ENCODE data around the gene CFAP251.
A peak's percentile ranks its signal among the peaks of the same experiment; 100 is the strongest.

The CFAP251 gene

GRCh38 chr12:121888478-121889273 lies 29.7 kb upstream of the CFAP251 start, which contains the start of gene PSMD9 (continued):
- TF ChIP-seq ZFHX2 (tag by site-specific recombination; conservative IDR thresholded peaks at IDR 0.05): peak; percentile 93
- TF ChIP-seq ZNF202 (tag by site-specific recombination; IDR thresholded peaks at IDR 0.05; ENCODE audit: borderline replicate concordance): no peak
- 0 out of 2 replicates have a peak, but pooled peaks have one; percentile 6 for TF ChIP-seq ZSCAN18 (tag by site-specific recombination; IDR thresholded peaks at IDR 0.05)
- TF ChIP-seq ZNF19 (tag by site-specific recombination; IDR thresholded peaks at IDR 0.05; ENCODE audit: low read depth): no peak
- TF ChIP-seq ZNF692 (tag by site-specific recombination; IDR thresholded peaks at IDR 0.05): peak; percentile 86
- peak; percentile 84 for TF ChIP-seq OSR2 (tag by site-specific recombination; IDR thresholded peaks at IDR 0.05)
- TF ChIP-seq BCL11A (tag by site-specific recombination; IDR thresholded peaks at IDR 0.05; ENCODE audit: low read depth): 0 out of 2 replicates have a peak, but pooled peaks have one; percentile 12
- 0 out of 2 replicates have a peak, but pooled peaks have one; percentile 82 for TF ChIP-seq ZNF561 (tag by site-specific recombination; IDR thresholded peaks at IDR 0.05; ENCODE audit: borderline replicate concordance)
- no peak for TF ChIP-seq RBAK (tag by site-specific recombination; IDR thresholded peaks at IDR 0.05)
- peak; percentile 90 for TF ChIP-seq ZNF664 (tag by site-specific recombination; IDR thresholded peaks at IDR 0.05)
- no peak for TF ChIP-seq BCL6B (tag by site-specific recombination; IDR thresholded peaks at IDR 0.05)
- no peak for TF ChIP-seq ZNF658 (tag by site-specific recombination; IDR thresholded peaks at IDR 0.05)
- no peak; the same call in 1 of the 2 replicates for TF ChIP-seq BCL11B (tag by site-specific recombination; IDR thresholded peaks at IDR 0.05; ENCODE audit: low read depth)
- peak; percentile 84 for TF ChIP-seq SETDB1 (IDR thresholded peaks at IDR 0.05; ENCODE audit: insufficient read length, low read length)
- TF ChIP-seq ZXDB (tag by site-specific recombination; IDR thresholded peaks at IDR 0.05): peak; percentile 96
- no peak; the same call in none of the 2 replicates for TF ChIP-seq TSHZ1 (tag by site-specific recombination; IDR thresholded peaks at IDR 0.05; ENCODE audit: borderline replicate concordance)
- TF ChIP-seq ZNF274 (IDR thresholded peaks at IDR 0.05; ENCODE audit: low read length): no peak
- TF ChIP-seq ZNF274 (tag by site-specific recombination; IDR thresholded peaks at IDR 0.05; ENCODE audit: borderline replicate concordance): no peak
- no peak for TF ChIP-seq ZNF354C (tag by site-specific recombination; IDR thresholded peaks at IDR 0.05; ENCODE audit: borderline replicate concordance, low read depth)
- TF ChIP-seq ZNF776 (tag by site-specific recombination; IDR thresholded peaks at IDR 0.05; ENCODE audit: borderline replicate concordance): no peak
- no peak for TF ChIP-seq IKZF3 (tag by site-specific recombination; IDR thresholded peaks at IDR 0.05)
- no peak for TF ChIP-seq ZNF555 (tag by site-specific recombination; conservative IDR thresholded peaks at IDR 0.05)
- peak; percentile 64 for TF ChIP-seq ZBTB26 (tag by site-specific recombination; optimal IDR thresholded peaks at IDR 0.05)
- no peak for TF ChIP-seq ZNF548 (tag by site-specific recombination; IDR thresholded peaks at IDR 0.05)
- TF ChIP-seq ZNF629 (tag by site-specific recombination; IDR thresholded peaks at IDR 0.05): peak; percentile 95
- TF ChIP-seq ZNF311 (tag by site-specific recombination; IDR thresholded peaks at IDR 0.05; ENCODE audit: borderline replicate concordance): no peak
- TF ChIP-seq ZNF175 (tag by site-specific recombination; IDR thresholded peaks at IDR 0.05): no peak
- TF ChIP-seq ZNF670 (tag by site-specific recombination; IDR thresholded peaks at IDR 0.05; ENCODE audit: low read depth): no peak
- TF ChIP-seq ZSCAN4 (tag by site-specific recombination; IDR thresholded peaks at IDR 0.05): 0 out of 2 replicates have a peak, but pooled peaks have one; percentile 10
